GM19397 (cell line): Measurements from ENCODE around the gene LINC01488.

ENCODE experiments used
- ATAC-seq: cut with Tn5 transposase; IDR thresholded peaks from one replicate; pipeline ENCODE4 v1.9.1; 2021; ENCODE audit warnings: mild to moderate bottlenecking, moderate library complexity; ENCODE audit not compliant: unreplicated experiment

The LINC01488 gene

GRCh38 chr11:69490516-69490915 lies 9.1 kb downstream of the LINC01488 start:
- ATAC-seq, result no peak

DNA sequence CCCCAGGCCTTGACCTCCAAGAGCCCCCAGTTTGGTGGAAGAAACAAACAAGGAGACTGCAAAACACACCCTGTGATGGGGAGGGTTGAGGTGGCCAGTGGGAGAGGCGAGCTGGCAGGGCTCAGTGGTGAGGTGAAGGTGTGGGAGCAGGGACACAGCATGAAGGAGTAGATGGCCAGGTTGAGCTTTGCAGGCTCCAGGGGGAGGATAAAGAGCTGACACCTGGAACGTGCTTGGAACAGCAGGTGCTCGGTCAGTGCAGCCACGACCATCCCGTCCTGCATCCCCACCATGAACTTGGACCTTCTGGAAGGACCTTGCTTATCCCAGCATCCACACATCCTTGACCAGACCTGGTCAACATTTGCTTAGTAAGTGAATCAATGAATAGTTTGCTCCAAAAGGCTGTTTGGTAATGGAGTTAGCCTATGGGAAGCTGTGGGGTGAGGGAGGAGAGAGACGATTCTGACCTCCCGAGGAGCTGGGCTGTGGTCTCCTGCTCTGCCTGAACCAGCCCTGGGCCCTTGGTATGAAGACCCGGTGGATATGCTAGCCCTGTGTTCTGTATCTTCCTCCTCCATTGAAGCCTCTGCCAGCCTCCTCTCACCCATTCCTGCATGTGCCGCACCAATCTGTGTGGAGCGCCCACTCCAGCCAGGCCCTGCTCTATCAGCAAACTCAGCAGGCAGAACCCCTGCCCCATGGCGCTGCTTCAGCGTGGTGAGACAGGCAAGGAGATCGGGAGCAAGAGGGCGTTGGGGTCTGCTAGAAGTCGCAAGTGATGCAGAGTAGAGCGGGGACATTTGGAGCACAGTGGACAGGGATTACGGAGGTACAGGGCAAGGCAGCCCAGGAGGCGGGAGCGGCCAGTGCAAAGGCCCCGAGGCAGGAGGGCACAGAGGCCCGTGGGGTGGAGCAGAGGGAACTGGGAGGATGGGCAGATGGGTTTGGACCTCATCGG lies 9.9 kb downstream of the LINC01488 start:
- no peak for ATAC-seq

- no peak for ATAC-seq
Observed at GRCh38 chr11:69492201-69492991, 10.9 kb downstream of the LINC01488 start.

DNA sequence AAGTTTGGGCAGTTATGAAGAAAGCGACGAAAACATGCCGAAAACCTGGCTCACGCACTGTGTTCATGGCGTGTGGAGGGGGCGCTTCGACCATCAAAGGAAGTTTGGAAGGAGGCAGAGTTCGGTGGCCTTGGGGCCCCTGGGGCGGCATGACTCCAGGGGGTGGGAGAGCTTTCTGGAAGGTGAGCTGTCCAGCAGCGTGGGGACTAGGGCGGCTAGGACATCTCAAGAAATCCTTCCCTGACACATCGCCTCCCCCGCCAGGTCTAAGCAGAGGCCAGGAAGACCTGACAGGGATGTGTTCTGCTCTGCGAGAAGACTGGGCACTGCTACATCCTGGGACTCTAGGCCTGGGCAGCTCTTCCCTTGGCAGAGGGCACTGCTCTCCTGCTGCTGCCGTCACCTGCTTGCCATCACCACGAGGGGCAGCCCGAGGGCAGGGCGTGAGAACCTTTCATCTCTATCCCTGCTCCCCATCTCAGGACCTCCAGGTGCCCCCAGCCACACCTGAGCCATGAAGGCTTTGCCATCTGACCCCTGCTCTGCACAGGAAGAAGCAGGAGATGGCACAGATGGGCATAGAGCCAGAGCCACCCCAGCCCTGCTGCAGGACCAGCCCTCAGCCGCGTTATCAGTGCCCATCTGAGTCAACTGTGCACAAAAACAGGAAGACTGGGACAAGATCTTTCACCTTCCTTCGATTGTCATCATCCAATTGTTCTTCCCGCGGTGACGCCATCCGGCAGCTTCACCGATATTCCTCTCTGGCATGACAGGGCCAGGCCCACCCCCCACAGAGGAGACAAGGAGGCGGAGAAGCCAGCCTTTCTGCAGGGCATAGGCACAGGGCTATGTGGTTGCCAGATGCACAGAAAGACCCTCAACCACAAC lies 12.7 kb downstream of the LINC01488 start:
- no peak for ATAC-seq

DNA sequence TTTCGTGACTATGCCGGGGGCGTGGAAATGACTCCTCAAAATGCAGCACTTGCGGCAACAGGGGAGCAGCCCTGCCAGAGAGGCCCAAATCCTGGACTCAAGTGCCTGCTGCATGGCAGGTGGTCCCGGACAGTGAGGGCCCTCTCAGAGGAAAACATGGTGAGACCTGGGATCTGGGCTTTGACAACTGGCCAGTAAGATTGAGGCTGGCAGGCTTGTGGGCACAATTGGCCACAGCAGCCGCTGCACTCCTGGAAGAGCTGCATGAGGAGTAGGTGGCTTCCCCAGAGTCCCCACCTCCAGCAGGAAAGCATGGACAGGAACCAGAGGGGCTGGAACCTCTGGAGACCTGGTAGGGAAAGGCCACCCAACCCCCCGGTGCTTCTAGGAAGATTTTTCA lies 13.4 kb downstream of the LINC01488 start:
- no peak for ATAC-seq

DNA sequence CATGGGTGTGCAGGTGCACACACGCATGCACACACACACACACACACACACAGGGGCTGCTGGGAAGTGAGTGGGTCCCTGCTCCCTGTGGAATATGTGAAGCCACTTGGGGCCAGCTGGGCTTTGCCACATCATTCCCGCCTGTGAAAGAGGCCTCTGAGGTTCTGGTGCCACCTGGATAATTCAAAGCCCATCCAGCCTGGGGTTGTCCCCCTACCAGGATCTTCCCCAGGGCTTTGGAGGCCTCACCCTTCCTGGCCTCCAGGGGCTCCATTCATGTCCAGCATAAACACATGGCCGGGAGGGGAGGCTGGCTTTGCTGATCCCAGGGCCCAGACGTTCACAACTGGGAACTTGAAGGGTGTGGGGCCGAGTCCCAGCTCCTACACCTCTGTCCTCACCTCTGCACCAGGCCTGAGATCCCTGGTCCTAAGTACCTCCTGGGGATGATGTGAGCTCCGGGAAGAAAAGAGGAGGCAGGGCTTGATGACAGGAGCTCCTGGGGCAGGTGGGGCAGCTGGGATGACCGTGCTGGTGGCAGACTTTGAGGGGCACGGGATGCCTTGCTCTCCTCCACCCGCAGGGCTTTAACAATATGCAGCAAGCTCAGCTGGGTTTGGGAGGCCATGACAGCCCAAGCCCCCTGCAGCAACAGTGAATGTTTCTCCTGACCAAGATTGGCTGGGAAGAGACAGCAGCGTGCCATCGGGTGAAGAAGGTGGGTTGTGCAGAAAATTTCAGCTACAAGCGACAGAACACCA lies 14.2 kb downstream of the LINC01488 start:
- no peak for ATAC-seq

- no peak for ATAC-seq
Observed at GRCh38 chr11:69496202-69496557, 14.7 kb downstream of the LINC01488 start.

DNA sequence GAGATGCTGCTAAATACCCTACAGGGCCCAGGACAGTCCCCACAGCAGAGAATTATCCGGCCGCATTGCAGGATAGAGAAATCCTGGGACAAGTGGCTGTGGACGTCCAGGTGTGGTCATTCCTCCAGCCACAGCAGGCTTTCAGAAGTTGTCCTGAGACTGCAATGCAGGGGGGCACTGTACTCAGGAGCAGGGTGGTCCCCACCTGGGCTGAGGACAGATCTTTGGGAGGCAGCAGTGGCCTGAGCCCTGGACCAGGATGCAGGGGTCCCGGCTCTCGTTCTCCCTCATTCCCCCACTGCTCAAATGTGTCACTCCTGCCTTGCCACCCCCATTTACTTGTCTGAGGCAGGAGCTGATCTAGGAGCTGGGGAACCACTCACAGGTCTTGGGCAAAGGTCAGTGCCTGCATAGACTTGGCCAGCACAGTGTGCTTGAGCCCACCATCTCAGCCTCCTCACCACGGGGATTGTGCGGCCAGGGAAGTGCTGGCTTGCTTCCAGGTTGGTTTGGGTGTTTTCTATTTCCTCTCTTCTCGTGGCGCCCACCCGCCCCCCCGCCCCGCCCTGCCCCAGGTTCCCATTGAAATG lies 15.3 kb downstream of the LINC01488 start:
- no peak for ATAC-seq

GRCh38 chr11:69497221-69497787 lies 15.8 kb downstream of the LINC01488 start:
- ATAC-seq, result no peak

- no peak for ATAC-seq
Observed at GRCh38 chr11:69498614-69499175, 17.2 kb downstream of the LINC01488 start.

DNA sequence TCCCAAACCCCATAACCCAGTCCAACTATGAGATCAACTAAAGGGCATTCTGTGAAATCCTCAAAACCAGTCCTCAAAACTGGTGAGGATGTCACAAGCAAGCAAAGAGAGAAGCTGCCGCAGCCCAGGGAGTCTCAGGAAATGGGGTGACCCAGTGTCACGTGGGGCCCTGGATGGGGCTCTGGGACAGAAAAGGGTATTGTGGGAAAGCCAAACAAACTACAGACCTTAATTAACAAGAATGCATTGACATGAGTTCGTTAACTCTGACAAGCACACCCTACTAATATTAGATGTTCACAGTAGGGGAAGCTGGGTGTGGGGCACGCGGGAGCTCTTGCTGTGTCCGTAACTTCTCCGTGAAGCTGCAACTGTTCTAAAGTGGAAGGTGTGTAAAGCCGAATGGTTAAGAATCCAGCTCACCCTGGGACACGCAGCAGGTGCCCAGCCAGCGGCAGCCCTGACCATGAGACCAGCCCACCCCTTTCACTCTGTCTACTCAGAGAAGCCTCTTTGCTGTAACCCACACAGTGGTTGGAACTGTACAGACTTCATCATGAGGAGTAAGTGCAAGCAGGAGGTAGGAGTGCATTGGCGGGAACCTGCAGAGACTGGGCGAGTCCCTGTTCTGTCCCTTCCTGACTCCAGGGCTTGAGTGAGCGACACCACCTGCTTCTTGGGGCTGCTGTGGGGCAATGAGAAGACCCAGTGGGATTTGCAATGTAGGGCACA lies 17.9 kb downstream of the LINC01488 start:
- ATAC-seq, result no peak

GRCh38 chr11:69499918-69500284 lies 18.4 kb downstream of the LINC01488 start:
- ATAC-seq, result no peak

DNA sequence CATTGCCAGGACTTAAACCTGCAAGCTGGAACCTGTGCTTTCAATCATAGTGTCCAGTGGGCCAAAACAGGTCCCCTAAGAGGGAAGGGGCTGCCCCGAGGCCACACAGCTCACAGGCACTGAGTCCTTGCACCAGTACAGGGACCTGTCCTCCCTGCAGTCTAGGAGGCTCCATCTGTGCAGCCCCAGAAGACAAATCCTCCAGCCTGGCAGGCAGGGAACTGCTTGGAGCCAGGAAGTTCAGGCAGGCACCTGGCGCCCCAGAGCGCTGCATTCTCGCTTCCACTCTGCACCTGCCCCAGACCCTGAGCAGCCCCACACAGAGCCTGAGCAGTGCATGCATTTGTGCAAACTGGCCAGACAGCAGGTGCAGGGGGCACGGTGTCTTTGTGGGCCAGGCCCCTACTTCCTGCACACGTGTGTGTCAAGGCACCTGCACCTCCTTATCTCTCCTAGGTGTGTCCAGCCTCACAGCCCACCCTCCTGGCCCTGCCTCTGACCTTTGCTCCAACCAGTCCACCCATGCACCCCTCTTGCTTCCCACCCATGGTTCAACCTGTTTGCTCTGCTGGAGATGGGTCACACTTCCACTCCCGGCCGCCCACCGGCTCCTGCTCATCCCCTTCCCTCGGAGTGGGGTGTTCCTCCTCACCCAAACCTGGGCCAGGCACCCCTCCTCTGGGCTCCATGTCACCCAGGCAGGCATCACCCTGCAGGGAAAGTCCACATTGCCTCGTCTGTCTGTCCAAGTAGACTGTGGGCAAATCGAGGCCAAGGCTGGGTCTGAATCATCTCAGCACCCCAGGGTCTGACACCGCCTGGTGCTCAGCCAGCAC lies 19.0 kb downstream of the LINC01488 start:
- ATAC-seq, result no peak

GRCh38 chr11:69501121-69501489 lies 19.6 kb downstream of the LINC01488 start:
- ATAC-seq, result no peak

DNA sequence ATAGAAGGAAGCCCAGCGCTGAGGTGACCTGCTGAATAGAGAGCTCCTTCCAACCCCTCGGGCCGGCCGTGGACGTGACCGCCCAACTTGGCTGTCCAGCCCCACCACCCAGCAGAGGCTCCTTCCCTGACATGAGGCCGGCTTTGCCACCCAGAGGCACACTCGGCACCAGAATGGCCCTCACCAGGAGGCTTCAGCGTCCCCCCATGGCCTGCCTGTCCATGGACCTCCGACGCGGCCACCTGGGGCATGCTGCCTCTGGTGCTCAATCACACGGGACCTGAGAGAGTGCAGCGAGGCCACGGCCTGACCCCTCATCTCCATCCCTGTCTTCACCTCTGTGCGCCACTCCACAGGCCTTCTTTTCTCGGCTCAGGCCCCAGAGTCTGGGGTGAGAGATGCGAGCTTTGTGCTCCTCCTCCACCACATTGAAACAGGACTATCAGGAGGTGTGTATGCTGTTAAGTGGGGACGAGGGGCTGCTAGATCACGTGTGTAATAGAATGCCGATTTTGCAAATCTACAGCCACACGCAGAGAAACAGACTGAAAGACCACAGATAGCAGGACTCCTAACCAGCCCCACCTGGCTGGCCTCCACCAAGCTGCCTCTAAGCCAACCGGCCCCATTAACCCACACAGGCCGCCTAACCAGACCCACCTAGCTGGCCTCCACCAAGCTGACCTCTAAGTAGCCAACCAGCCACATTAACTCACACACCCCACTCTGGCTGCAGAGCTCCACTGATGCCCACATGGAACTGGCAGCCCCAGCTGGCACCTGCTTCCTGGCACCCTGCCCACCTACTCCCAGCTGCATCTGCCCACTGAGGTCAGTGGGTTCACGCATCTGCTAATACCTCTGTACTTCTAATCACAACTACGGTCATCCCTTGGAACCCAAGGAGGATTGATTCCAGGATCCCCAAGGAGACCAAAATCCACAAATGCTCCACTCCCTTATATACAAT lies 20.7 kb downstream of the LINC01488 start:
- no peak for ATAC-seq

- ATAC-seq, result no peak
Observed at GRCh38 chr11:69504127-69504526, 22.7 kb downstream of the LINC01488 start.
